ENCODE data around the gene ASIC4.

ASIC4 gene

GRCh38 chr2:219484343-219485200, 29.7 kb upstream of the ASIC4 start:
- H3K36me3 ChIP-seq (ENCODE audit: control insufficient read depth, insufficient read depth, low read length), result no peaks in the 10 kb centered on the region
- no peak for DNase-seq (ENCODE audit: extremely low read depth, insufficient read length)
- no peak for TF ChIP-seq CTCF (IDR thresholded peaks at IDR 0.05; ENCODE audit: insufficient read depth, low read length, poor library complexity, severe bottlenecking)
- no peak overlapping the region for H3K4me3 ChIP-seq (replicated peaks; ENCODE audit: low read depth, low read length)
- peaks cover 1% of the 10 kb centered on the region; the same call in 1 of the 2 replicates for H3K27me3 ChIP-seq (replicated peaks; ENCODE audit: control insufficient read depth, insufficient read depth, low read length)

- Histone ChIP-seq H3K4me3 (replicated peaks; ENCODE audit: low read depth, low read length) (no peak overlapping the region), H3K36me3 (ENCODE audit: control insufficient read depth, insufficient read depth, low read length) (no peaks in the 10 kb centered on the region), H3K27me3 (replicated peaks; ENCODE audit: control insufficient read depth, insufficient read depth, low read length) (peaks cover 1% of the 10 kb centered on the region; the same call in 1 of the 2 replicates)
- no peak for DNase-seq (ENCODE audit: extremely low read depth, insufficient read length)
- TF ChIP-seq CTCF (IDR thresholded peaks at IDR 0.05; ENCODE audit: insufficient read depth, low read length, poor library complexity, severe bottlenecking), result no peak
These were observed 29.1 kb upstream of the ASIC4 start for GRCh38 chr2:219485201-219485580.

DNA sequence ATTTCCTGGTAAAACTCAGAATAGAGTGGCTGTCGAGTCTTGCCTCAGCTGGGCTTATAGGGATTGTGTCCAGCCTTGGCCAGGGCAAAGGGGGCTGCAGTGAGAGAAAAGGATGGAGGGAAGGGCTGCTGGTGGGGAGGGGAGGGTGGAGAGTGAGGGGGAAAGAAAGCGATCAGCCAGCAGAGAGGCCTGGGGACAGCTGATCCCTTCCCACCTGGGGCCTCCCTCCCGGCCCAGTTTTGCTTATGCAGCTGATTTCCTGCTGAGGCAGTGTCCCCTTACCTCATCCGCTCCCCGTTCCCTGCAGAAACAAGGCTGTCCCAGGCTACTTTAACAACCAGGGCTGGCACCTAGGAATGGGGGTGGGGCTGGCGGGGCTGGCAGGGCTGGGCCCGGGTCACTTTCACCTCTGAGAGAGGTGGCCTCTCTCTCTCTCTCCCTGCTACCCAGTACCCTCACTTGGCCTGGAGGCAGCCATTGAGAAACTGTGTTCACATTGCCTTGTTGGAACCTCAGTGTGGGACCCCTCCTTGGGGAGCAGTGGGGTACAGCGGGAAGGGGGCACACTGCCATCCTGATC, 27.8 kb upstream of the ASIC4 start:
- H3K36me3 ChIP-seq (ENCODE audit: control insufficient read depth, insufficient read depth, low read length), result no peaks in the 10 kb centered on the region
- no peak overlapping the region for H3K4me3 ChIP-seq (replicated peaks; ENCODE audit: low read depth, low read length)
- no peak for DNase-seq (ENCODE audit: extremely low read depth, insufficient read length)
- no peak for TF ChIP-seq CTCF (IDR thresholded peaks at IDR 0.05; ENCODE audit: insufficient read depth, low read length, poor library complexity, severe bottlenecking)
- peaks cover 1% of the 10 kb centered on the region; the same call in 1 of the 2 replicates for H3K27me3 ChIP-seq (replicated peaks; ENCODE audit: control insufficient read depth, insufficient read depth, low read length)

- H3K27me3 ChIP-seq (replicated peaks; ENCODE audit: control insufficient read depth, insufficient read depth, low read length), result no peaks in the 10 kb centered on the region; the same call in 1 of the 2 replicates
These were observed 26.0 kb upstream of the ASIC4 start for GRCh38 chr2:219488149-219488843.

GRCh38 chr2:219488844-219489194, 25.5 kb upstream of the ASIC4 start:
- Histone ChIP-seq H3K36me3 (ENCODE audit: control insufficient read depth, insufficient read depth, low read length) (no peaks in the 10 kb centered on the region), H3K4me3 (replicated peaks; ENCODE audit: low read depth, low read length) (no peak overlapping the region), H3K27me3 (replicated peaks; ENCODE audit: control insufficient read depth, insufficient read depth, low read length) (no peaks in the 10 kb centered on the region; the same call in 1 of the 2 replicates)
- DNase-seq (ENCODE audit: extremely low read depth, insufficient read length), result no peak
- TF ChIP-seq CTCF (IDR thresholded peaks at IDR 0.05; ENCODE audit: insufficient read depth, low read length, poor library complexity, severe bottlenecking), result no peak

More at GRCh38 chr2:219488149-219488843, 26.0 kb upstream of the ASIC4 start:
- Histone ChIP-seq H3K4me3 (replicated peaks; ENCODE audit: low read depth, low read length) (no peak overlapping the region), H3K36me3 (ENCODE audit: control insufficient read depth, insufficient read depth, low read length) (no peaks in the 10 kb centered on the region)
- no peak for TF ChIP-seq CTCF (IDR thresholded peaks at IDR 0.05; ENCODE audit: insufficient read depth, low read length, poor library complexity, severe bottlenecking)
- no peak for DNase-seq (ENCODE audit: extremely low read depth, insufficient read length)

Measured in GM06990 (cell line).